GM19324 (cell line): ENCODE results near the gene SLC6A19.

Source experiments
- ATAC-seq: cut with Tn5 transposase; IDR thresholded peaks from one replicate; pipeline ENCODE4 v1.9.1; 2021; ENCODE audit warnings: mild to moderate bottlenecking, moderate library complexity; ENCODE audit not compliant: unreplicated experiment, low FRiP score

Gene SLC6A19

DNA sequence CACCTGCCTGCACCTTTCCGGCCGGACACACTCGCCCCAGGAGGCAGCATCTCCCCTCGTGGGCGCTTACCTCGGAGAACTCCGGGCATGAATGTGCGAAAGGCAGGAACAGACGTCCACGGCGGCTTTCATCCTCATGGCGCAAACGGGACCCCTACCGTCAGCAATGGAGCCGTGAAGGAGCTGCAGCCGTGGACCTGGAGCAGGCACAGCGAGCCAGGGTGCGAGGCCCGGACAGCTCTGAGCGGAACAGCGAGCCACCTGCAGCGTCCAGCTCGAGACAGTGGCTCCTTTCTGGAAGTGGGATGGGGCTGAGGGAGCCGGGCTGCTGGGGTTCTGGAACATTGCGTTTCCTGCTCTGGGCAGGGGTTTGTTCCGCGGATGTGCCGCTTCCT is 7.8 kb upstream of the SLC6A19 start:
- ATAC-seq: no peak

GRCh38 chr5:1194378-1194777 is 7.0 kb upstream of the SLC6A19 start:
- ATAC-seq: no peak

DNA sequence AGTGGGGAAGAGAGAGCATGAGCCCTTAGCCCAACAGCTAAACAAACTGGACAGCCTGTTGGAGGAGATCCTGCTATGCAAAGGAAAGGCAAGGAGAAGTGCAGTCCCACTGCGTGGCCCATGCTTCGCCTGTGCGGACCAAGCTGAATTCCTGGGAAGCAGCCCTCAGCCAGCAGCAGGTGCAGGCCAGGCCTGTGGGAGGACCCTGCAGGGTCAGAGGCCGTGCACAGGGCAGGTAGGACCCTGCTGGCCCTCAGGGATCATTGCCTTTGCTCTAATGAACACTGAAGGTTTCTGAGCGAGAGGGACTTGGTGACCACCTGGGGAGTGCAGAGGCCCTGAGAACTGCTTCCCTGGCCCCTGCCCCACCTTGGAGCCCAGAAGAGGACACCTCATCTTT is 6.0 kb upstream of the SLC6A19 start:
- ATAC-seq: no peak

DNA sequence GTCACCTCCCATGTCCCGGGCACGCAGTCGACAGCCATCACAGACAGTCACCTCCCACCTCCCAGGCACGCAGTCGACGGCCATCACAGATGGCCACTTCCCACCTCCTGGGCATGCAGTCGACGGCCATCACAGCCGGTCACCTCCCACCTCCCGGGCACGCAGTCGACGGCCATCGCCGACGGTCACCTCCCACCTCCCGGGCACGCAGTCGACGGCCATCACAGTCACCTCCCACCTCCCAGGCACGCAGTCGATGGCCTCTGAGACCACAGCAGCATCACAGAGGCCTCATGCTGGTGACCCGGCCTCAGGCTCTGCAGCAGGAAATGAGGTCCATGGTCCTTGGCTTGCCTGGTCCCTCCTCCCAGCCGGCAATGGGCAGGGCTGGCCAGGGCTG is 5.5 kb upstream of the SLC6A19 start:
- no peak for ATAC-seq

GRCh38 chr5:1196562-1196961 is 4.8 kb upstream of the SLC6A19 start:
- no peak for ATAC-seq

GRCh38 chr5:1197876-1198666 is 3.3 kb upstream of the SLC6A19 start:
- ATAC-seq: no peak

- ATAC-seq: no peak
Measured at GRCh38 chr5:1199340-1199648, 2.1 kb upstream of the SLC6A19 start.

DNA sequence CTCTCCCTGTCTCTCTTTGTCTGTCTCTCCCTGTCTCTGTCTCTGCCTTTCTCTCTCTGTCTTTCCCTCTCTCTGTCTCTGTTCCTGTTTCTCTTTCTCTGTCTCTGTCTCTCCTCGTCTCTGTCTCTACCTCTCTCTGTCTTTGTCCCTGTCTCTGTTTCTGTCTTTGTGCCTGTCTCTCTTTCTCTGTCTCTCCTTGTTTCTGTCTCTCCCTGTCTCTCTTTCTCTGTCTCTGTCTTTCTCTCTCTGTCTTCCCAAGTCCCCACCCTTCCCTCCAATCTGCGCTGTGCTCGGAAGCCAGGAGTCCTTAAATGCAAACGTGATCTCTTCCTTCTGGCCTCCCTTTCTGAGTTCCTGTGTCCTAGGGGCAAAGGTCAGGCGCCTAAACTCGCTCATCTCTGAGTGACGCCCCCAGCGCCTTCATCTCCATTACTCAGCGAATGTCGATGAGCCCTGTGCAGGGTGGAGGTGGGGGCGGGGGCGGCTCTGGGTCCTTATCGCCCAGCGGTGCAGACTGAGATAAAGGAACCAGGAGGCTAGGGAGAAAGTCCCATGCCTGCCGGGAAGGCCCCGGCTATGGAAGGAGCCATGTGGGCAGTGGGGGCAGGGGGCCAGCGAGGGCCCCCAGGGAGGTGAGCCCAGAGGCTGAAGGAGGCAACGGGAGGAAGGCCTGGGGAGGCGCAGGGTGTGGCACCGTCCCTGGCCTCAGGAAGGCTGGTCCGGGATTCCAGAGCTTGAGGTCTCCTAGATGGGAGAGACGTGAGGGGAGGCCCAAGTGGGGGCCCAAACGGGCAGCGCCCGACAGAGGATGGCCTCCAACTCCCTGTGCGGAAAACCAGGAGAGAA is 1.5 kb upstream of the SLC6A19 start:
- no peak for ATAC-seq

GRCh38 chr5:1200495-1201326 is 684 bp upstream of the SLC6A19 start:
- ATAC-seq: no peak

GRCh38 chr5:1202026-1202797 is 817 bp downstream of the SLC6A19 start:
- ATAC-seq: no peak

DNA sequence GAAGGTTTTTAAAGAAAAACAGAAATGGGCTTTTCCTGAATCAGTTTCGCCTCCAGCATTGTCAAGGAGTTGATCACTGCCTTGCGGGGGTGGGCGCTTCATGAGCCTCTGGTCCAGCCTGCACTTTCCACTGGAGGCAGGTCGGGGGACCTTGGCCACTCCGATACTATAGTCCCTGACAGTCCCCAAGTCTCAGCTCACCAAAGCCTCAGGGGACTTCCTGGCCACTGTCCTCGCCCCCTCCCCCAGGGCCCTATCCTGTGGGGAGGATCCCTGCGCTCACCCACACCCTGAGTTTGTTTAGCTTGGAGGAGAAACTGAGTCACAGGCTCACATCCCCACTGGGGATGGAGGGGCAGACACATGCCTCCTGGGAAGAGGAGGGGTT is 1.4 kb downstream of the SLC6A19 start:
- ATAC-seq: no peak

DNA sequence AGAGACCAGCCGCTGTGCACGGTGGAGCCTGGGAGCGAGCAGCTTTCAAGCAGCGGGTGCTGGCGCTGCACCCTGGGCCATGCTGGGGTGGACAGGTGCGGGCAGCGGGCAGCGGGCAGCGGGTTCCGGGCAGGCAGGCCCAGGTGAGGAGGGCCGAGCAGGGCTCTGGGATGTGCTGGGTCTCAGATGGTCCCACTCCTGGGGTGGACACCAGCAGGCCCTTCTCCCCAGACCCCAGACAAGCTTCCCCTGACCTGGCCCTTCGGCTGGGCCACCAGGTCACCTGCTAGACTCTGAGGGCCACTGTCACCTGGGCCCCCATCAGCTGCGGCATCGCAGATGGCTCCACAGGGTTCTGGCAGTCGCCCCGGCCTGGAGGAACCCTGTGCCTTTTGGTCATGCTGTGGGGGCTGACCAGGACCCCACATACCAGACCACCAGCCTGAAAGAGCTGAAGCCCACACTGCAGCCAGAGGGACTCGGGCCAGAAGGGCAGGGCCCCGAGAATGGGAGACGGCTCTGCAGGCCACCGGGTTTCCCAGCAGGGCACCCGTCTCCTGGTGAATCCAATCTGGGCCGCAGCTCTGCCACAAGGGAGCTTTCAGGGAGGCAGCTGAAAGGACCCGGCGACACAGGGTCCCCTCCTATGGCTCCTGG is 2.0 kb downstream of the SLC6A19 start:
- ATAC-seq: no peak

- no peak for ATAC-seq
Measured at GRCh38 chr5:1203968-1204692, 2.7 kb downstream of the SLC6A19 start.

DNA sequence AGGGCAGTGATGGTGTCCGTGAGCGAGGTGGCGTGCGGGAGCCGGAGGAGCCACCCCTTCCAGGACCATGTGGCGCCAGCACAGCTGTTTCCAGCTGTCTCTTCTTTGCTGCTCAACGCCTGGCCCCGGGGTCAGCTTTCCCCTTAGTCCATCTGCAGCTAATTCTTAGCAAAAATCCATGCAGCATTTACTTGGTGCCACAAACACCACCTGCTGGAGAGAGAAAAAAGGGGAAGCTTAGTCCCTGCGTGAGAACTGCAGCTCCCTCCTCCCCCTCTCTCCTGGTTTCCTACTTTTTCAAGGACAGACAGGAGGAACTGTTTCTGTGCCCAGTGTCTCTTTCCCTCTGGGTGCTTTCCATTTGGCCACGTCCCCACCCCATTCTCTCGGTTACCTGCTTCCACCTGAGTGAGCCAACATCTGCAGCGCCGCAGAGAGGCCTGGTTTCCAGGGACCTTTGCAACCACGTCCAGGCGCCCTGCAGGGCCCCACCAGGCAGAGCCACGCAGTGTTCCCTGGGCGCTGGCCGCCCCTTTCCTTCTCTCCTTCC is 3.4 kb downstream of the SLC6A19 start:
- ATAC-seq: no peak

DNA sequence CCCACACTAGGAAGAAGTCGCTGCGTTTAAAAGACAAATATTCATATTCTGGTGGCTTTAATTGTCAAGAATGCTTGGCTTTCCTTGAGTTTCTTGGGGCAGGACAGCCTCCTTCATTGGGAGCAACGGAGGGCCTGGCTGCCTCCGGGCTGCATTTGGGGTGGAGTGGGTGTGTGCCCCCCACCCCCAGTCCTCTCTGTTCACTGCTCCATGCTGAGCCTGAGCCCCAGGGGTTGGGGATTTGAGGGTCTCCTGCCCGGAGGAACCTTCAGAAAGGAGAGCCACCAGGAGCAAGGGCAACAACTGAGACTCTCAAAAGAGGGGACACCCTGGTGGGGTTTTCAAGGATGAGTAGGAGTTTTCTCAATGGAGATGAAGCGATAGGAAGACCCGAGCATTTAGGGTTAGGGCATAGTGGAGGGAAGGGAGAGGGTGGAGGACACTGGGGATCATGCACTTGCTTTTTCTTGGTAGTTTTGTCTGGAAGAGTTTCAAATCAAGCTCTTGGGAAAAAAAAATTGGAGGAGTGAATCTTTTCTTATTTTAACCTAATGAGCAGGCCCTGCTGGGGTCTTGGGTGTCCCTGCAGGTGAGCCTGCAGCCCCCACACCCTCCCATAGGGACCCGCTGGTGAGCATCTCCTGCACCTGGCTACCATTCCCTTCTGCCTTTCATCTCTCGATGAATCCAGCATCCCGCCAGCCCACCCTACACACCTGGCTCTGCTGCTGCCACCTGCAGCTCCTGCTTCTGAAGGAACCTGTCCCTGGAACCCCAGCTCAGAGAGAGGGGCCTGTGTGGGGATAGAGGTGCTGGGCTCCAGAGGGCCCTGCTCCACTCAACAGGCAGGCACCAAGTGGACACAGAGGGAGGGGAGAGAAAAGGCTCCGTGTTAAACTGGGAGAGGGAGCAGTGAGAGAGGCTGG is 4.1 kb downstream of the SLC6A19 start:
- ATAC-seq: no peak

DNA sequence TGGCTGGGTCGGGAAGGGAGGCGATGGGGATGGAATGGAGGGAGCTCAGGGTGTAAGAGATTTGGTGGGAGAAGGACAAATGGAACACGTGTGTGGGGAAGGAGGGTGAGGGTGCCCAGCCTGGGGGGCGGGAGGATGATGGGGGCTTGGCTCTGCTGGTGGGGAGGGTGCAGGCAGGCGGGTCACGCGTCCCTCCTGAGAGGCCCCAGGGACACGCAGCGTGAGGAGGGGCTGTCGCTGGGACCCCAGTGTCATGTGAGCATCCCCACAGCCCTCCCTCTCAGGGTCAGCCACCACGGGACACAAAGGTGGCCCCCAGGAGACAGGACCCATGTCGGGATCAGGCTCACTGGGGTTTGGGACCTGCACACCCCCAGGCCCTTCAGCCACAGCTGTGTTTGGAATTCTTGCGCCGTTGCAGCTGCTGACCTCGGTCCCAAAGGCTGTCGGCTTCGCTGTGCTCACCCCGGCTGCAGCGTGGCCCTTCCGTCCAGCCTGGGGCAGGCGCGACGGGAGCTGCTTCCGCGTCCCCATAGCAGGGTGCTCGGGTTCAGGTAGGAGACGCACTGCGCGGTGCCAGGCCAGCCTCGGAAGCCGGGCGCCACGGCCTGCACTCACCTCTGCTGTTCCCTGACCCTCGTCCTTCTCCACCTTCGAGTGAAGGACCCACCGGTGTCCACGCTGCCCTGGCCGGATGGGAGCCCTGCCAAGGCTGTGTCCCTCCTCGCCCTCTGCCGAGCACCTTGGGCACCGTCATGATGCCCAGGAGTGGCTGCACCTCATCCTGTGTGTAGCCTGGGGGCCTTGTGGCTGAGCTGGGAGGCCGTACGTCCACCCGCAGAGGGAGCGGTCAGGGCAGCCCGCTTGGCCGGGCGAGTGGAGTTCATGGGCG is 5.4 kb downstream of the SLC6A19 start:
- ATAC-seq: no peak

- no peak for ATAC-seq
Measured at GRCh38 chr5:1207555-1207954, 6.2 kb downstream of the SLC6A19 start.
